HG03060 (cell line): Measurements from ENCODE around the gene KIF1A.

Experiments
- ATAC-seq: cut with Tn5 transposase; IDR thresholded peaks from one replicate; pipeline ENCODE4 v1.9.1; 2021; ENCODE audit warnings: low read depth, moderate number of reproducible peaks; ENCODE audit not compliant: unreplicated experiment

The KIF1A gene

GRCh38 chr2:240799033-240799820 lies 20.8 kb downstream of the KIF1A start:
- ATAC-seq = no peak

DNA sequence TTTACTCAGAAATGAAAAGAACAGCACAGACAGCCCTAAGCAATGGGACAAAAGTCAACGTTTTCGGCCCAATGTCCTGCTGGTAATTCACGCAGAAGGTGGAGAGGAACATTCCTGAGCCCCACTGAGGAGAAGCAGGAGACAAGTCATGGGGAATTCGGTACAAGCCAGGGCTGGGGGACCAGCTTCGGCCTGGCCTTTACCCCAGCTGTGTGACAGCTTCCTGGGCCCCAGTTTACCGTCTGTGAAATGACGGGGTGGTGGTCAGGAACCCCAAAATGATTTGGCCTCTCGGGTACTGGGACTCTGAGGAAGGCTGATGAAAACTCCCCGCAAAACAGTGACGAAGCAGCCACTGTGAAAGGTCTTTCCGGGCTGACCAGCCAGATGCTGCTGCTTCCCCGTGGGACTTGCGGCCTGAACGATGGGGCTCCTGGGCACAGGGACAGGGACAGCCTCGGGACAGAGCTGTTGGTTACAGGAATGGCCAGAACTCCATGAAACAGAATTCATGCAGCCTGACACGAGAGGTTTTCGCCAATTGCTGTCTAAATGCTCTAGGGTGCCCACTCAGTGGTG lies 21.6 kb downstream of the KIF1A start:
- ATAC-seq = no peak

DNA sequence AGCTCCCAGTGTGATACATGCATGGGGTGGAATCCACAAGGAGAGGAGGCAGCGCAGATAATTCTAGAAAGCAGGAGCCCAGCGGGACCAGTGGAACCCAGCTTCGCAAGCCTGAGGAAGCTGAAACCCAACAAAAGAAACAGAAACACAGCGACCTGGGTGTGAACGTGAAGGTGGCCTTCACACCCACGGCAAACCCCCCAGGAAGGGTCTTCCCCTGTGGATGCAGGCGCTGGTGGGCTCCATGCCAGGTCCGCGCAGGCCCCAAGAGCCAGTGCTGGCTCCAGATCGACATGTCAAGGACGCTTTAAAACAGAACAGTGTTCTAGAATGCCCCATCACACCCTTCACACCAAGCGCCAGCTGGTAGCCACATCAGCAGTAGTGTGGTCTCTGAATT lies 22.1 kb downstream of the KIF1A start:
- ATAC-seq = no peak

DNA sequence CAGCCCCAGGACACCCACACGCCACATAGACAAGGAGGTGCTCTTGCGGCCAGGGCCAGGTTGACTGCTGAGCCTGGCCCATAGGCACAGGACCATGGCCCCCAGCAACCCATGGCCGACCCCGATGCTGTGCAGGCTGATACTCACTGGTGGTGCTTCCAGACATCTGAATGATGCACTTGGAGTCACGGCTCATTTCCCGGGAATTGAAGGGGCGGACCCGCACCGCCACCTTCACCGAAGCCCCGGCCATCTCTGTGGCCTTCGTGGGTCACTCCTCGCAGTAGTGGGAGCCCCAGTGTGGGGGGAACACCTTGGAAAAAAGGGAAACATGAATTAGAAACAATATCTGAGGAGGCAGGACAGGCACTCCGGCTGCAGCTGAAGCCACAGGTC lies 22.5 kb downstream of the KIF1A start:
- ATAC-seq = no peak

- no peak for ATAC-seq
Observed at GRCh38 chr2:240796543-240797499, 23.2 kb downstream of the KIF1A start.

- no peak for ATAC-seq
Observed at GRCh38 chr2:240795916-240796510, 24.0 kb downstream of the KIF1A start.

DNA sequence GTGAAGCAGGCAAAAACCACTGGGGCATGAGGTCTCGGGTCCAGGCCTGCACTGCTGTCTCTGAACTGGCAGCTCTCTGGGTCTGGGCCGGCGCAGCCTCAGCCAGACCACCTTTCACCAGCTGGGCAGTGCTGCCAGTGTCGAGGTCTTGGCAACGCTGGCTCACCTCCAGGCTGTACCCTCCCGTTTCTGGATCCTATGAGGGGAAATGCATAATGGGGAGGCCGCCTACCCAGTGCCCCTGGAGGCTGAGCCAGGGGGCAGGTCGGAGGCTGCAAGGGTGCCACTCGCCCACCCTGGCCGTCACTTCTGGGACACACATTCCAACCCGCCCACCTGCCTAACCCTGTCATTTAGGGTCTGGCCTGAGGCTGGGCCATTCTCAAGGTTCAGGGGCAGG lies 24.6 kb downstream of the KIF1A start:
- ATAC-seq = no peak

GRCh38 chr2:240794178-240794721 lies 25.8 kb downstream of the KIF1A start:
- ATAC-seq = no peak

DNA sequence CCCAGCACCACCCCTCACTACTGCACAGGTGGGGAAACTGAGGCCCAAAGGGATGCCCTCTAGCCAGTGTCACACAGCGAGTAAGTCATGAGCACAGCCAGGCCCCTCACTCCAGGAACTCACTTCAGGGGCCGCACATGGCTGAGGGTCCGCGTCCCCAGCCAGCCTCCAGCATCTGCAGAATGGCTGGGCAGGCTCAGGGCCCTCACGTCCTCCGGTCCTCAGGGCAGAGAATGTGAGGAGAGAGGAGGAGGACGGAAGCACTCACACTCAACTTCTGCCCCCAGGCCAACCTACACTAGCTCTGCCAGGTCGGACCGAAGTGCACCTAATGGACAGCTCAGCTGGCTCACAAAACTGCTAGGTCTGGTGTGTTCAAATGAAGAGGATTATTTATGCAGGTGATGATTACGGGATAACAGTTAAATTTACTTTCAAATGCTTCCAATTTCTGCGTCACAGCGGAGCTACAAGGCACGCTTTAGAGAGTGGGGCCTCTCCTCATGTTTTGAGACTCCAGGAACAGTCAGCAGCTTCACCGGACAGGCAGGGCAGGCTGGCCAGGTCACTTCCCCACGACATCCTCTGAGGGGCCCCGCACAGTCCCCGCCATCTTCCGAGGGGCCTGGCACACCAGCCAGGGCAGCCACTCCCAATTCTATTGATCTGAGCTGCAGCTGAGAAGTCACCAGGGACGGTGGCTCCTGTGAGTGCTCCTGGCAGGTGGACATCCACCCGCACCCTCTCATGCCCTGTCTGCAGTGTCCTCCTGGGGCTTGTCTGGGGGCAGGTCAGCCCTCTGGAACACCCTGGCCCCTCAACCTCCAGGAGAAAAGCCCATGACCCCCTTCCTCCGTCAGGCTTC lies 26.5 kb downstream of the KIF1A start:
- ATAC-seq = no peak

- ATAC-seq = no peak
Observed at GRCh38 chr2:240792629-240793312, 27.2 kb downstream of the KIF1A start.

GRCh38 chr2:240791821-240792628 lies 28.0 kb downstream of the KIF1A start:
- no peak for ATAC-seq

- no peak for ATAC-seq
Observed at GRCh38 chr2:240791221-240791800, 28.7 kb downstream of the KIF1A start.

DNA sequence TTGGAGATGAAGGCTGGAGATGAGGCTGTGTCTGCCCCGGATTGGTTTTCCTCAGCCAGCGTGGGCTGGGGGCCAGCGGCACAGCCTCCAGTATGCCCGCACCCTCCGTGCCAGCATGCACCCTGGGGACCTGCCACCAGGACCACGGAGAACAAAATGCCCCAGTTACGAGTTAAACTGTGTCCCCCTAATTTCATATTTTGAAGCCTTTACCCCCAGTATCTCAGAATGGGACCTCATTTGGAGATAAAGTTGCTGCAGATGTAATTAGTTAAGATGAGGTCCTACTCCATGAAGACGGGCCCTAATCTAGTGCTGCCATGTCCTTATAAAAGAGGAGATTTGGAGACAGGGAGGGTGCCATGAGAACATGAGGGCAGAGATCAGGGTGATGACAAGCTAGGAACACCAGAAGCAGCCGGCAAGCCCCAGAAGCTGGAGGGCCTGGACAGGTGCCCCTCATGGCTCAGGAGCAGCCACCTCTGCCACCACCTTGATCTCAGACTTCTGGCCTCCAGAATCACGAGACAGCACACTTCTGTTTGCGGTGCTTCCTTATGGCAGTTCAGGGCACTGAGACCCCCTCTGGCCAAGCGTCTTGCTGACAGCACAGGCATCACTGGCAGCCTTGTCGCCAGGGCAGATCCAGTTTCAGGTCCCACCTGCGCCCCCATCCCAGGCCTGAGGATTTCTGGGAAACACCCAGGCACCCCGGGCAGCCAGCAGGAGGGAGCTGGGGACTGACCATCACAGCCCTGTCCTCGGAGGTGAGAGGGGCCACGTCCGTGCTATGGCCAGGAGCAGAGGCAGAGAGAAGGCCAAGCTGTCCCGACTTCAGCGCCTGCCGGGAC lies 29.4 kb downstream of the KIF1A start:
- ATAC-seq = no peak

DNA sequence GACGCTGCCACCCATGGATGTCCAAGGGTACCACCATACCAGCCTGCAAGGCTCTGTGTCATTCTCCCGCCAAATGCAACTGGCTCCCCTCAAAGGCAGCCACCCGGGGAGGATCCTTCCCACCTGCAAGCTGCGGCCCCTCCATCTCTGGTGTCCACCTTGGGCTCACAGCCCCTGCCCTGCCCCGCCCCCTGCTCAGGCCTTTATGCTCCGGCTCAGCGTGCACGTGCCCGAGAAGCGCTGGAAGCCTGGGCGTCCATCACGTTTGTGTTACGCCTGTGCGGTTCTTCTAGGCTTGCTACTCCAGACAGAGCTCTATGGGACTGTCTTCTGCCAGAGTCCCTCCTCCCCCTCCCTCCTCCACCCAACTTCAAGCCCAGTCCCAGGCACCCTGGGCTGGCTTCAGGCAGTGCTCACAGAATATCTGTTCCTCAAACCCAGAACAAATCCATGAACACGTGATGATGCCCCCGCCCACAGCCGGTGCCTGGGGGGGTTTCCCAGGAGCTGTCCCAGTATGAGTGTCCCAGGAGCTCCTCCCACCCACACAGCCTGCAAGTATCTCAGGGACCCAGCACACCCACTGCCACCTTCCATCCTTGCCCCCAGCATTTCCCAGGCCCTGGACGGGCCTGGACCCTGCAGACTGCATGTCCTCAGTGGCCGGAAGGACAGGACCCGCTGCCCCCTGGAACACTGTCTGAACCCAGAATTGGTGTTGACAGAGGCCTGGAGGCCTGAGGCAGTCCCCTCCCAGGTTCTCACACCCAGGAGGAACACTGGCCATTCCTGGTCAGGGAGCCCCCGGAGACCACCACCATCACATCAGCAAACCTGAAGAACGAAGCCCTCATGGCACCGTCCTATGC lies 30.3 kb downstream of the KIF1A start:
- ATAC-seq = no peak

GRCh38 chr2:240789051-240789453 lies 31.0 kb downstream of the KIF1A start:
- ATAC-seq = no peak

DNA sequence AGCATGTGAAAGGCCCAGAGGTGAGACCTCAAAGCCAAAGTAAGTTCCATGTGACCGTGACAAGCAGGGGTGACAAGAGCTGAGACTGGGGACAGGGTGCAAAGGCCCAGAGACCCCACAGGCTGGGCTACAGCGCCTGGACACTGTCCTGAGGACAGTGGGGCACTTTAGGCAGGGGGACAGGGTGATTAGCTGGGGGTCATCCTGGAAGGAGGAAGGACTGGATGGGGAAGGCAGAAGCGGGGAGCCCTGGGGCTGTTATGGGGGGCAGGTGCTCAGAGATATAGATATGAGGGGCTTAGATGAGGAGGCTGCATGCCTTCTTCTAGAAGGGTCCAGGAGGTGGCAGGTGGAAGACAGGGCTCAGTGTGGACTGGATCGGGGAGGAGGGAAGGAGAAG lies 31.5 kb downstream of the KIF1A start:
- ATAC-seq = no peak
